Measurements from ENCODE around the gene ZNF81. TPM values are rescaled to one million over a fixed set of nuclear protein-coding genes. Genes with fewer than 3 reads are reported as not detected.
"Not testable (repeated sequence)": the region's sequence is repeated elsewhere in the genome, so short reads cannot be mapped to it uniquely, and the experiment has no call there.

The ZNF81 gene
- total RNA-seq, 6 experiments from 2014 or later: 5.1 to 8.3 (median 6.2) TPM

DNA sequence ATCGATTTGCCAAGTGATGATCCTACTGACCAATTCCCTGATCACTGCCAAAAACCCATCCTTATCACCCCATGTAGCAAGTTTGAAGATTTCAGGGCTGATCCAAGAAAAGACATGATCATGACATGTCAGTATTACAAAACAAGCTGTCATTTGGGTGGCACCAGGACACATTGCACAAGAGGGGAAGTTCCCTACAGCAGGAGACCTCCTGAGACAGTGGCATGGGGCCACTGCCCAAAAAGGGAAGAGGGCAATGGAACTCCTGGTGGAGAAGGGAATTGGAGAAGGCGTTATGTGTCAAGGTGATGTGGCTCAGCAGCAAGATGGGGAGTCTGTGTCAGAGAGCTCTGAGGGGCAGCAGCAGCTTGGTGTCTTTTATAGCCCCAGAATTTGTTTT, 123.7 kb downstream of the ZNF81 start:
- no peak overlapping the region for H3K4me3 Mint-ChIP-seq
- peaks cover 11% of the 10 kb centered on the region for H3K9me3 Mint-ChIP-seq
- H3K27me3 Mint-ChIP-seq (ENCODE audit: insufficient read depth): peaks cover 6% of the 10 kb centered on the region
- TF ChIP-seq CTCF (IDR thresholded peaks at IDR 0.05): no peak
- H3K27ac Mint-ChIP-seq: no peak overlapping the region
- H3K36me3 Mint-ChIP-seq (ENCODE audit: low read depth): peaks cover 9% of the 10 kb centered on the region; the same call in 1 of the 2 replicates
- DNase-seq: no peak
- no peaks in the 10 kb centered on the region for H3K4me1 Mint-ChIP-seq (ENCODE audit: low read depth)

DNA sequence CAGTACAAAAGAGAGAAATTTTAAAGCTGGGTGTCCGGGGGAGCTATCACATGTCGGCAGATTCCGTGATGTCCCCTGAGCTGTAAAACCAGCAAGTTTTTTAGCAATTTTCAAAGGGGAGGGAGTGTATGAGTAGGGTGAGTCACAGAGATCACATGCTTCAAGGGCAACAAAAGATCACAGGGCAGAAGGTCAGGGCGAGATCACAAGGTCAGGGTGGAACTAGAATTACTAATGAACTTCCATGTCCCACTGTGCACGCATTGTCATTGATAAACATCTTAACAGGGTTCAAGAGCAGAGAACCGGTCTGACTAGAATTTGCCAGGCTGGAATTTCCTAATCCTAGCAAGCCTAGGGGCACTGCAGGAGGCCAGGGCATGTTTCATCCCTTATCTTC, 125.1 kb downstream of the ZNF81 start:
- H3K4me1 Mint-ChIP-seq (ENCODE audit: low read depth); H3K4me3 Mint-ChIP-seq; H3K27me3 Mint-ChIP-seq (ENCODE audit: insufficient read depth); H3K36me3 Mint-ChIP-seq (ENCODE audit: low read depth); H3K27ac Mint-ChIP-seq; DNase-seq: not testable (repeated sequence)
- H3K9me3 Mint-ChIP-seq: peaks cover 16% of the 10 kb centered on the region

- not testable (repeated sequence) for H3K4me3 Mint-ChIP-seq
These were observed 128.8 kb downstream of the ZNF81 start for GRCh38 chrX:47965526-47965925.

More at GRCh38 chrX:47965526-47965925, 128.8 kb downstream of the ZNF81 start:
- not testable (repeated sequence) for H3K27ac Mint-ChIP-seq; H3K4me1 Mint-ChIP-seq (ENCODE audit: low read depth); H3K27me3 Mint-ChIP-seq (ENCODE audit: insufficient read depth); DNase-seq
- Mint-ChIP-seq H3K9me3 (peaks cover 37% of the 10 kb centered on the region), H3K36me3 (ENCODE audit: low read depth) (peaks cover 16% of the 10 kb centered on the region)

Other genes with a start within 250 kb of the ZNF81 start
- under 1 TPM in 5 of 6 experiments, not detected in 1; 0.13 to 0.31 (median 0.19) TPM for gene SYN1, start 217.0 kb upstream of the ZNF81 start, total RNA-seq (2021; fragmentation: NEBNext Ultra II Directional; extraction: Animal tissue kit (Norgen Biotek cat#: 25700))
- gene CFP, start 207.0 kb upstream of the ZNF81 start, total RNA-seq (2021; fragmentation: NEBNext Ultra II Directional; extraction: Animal tissue kit (Norgen Biotek cat#: 25700)): under 1 TPM; 0.05 to 0.28 (median 0.13) TPM
- gene ELK1, start 186.3 kb upstream of the ZNF81 start, total RNA-seq (2021; fragmentation: NEBNext Ultra II Directional; extraction: Animal tissue kit (Norgen Biotek cat#: 25700)): 10 to 100 TPM; 42.8 to 49.1 (median 45.7) TPM
- gene UXT, start 177.7 kb upstream of the ZNF81 start, total RNA-seq (2021; fragmentation: NEBNext Ultra II Directional; extraction: Animal tissue kit (Norgen Biotek cat#: 25700)): 100 to 1,000 TPM in 4 of 6 experiments, 10 to 100 TPM in 2; 94.9 to 104 (median 101) TPM
- 1 to 10 TPM; 2.0 to 2.7 (median 2.5) TPM for gene ZNF182, start 167.1 kb downstream of the ZNF81 start, total RNA-seq (2021; fragmentation: NEBNext Ultra II Directional; extraction: Animal tissue kit (Norgen Biotek cat#: 25700))
- not detected for gene SPACA5, start 170.1 kb downstream of the ZNF81 start, total RNA-seq (2021; fragmentation: NEBNext Ultra II Directional; extraction: Animal tissue kit (Norgen Biotek cat#: 25700))
- under 1 TPM; 0.26 to 0.87 (median 0.43) TPM for gene ZNF630, start 234.7 kb downstream of the ZNF81 start, total RNA-seq (2021; fragmentation: NEBNext Ultra II Directional; extraction: Animal tissue kit (Norgen Biotek cat#: 25700))